ENCODE measurements around the gene F10. TPM values are rescaled to one million over a fixed set of nuclear protein-coding genes. Genes with fewer than 3 reads are reported as not detected.

F10 gene
- total RNA-seq, 1 experiment from 2014 or later = not detected

DNA sequence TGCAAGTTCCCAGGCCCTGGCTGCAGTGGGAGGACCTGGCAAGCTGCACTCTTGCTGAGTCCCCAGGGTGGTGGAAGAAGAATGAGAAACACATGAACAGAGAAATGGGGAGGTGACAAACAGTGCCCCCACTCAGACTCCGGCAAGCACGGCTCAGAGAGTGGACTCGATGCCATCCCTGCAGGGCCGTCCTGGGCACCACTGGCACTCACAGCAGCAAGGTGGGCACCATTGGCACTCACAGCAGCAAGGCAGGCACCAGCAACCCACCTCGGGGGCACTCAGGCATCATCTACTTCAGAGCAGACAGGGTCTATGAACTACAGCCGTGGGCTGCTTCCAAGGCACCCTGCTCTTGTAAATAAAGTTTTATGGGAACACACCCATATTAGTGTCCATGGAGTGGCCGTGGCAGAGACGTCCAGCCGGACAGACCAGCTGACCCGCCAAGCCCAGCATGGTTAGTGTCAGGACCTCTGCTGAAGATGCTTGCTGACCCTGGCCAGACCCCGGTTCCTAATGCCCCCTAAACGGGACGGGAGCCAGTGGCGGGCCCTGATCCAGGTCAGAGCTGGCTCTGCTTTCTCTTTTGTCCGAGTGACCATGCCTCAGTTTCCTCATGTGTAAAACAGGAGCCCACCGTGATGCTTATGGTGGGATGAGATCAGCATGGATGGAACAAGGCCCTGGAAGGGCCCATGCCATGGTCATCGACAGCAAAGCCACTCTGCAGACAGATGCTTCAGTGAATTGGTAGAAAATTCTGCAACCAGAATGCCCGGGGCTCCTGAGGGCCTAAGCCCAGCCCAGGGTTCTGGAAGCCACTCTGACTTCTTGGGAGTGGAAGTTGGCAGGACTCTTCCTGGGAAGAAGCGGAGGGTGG lies 2.1 kb upstream of the F10 start:
- H3K9me3 Mint-ChIP-seq (ENCODE audit: unreplicated experiment) = no peaks in the 10 kb centered on the region
- ChIA-PET POLR2A (no interaction called here), CTCF (no interaction called here)
- intact Hi-C loops (cut with micrococcal nuclease) = no loop called here
- no peaks in the 10 kb centered on the region for H3K27me3 Mint-ChIP-seq (ENCODE audit: insufficient read depth, unreplicated experiment)
- H3K36me3 Mint-ChIP-seq (ENCODE audit: insufficient read depth, unreplicated experiment) = peaks cover 6% of the 10 kb centered on the region
- BruUV-seq (replicated peaks) = no TSS peak
- DNase-seq (ENCODE audit: unreplicated experiment) = no peak
- no peak overlapping the region for H3K27ac Mint-ChIP-seq (ENCODE audit: low read depth, unreplicated experiment)
- no peak overlapping the region for H3K4me3 Mint-ChIP-seq (ENCODE audit: unreplicated experiment)
- TF ChIP-seq, protein P1, sequence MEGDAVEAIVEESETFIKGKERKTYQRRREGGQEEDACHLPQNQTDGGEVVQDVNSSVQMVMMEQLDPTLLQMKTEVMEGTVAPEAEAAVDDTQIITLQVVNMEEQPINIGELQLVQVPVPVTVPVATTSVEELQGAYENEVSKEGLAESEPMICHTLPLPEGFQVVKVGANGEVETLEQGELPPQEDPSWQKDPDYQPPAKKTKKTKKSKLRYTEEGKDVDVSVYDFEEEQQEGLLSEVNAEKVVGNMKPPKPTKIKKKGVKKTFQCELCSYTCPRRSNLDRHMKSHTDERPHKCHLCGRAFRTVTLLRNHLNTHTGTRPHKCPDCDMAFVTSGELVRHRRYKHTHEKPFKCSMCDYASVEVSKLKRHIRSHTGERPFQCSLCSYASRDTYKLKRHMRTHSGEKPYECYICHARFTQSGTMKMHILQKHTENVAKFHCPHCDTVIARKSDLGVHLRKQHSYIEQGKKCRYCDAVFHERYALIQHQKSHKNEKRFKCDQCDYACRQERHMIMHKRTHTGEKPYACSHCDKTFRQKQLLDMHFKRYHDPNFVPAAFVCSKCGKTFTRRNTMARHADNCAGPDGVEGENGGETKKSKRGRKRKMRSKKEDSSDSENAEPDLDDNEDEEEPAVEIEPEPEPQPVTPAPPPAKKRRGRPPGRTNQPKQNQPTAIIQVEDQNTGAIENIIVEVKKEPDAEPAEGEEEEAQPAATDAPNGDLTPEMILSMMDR (IDR thresholded peaks at IDR 0.05; ENCODE audit: unreplicated experiment) = no peak
- H3K4me1 Mint-ChIP-seq (ENCODE audit: insufficient read depth, unreplicated experiment) = no peaks in the 10 kb centered on the region

DNA sequence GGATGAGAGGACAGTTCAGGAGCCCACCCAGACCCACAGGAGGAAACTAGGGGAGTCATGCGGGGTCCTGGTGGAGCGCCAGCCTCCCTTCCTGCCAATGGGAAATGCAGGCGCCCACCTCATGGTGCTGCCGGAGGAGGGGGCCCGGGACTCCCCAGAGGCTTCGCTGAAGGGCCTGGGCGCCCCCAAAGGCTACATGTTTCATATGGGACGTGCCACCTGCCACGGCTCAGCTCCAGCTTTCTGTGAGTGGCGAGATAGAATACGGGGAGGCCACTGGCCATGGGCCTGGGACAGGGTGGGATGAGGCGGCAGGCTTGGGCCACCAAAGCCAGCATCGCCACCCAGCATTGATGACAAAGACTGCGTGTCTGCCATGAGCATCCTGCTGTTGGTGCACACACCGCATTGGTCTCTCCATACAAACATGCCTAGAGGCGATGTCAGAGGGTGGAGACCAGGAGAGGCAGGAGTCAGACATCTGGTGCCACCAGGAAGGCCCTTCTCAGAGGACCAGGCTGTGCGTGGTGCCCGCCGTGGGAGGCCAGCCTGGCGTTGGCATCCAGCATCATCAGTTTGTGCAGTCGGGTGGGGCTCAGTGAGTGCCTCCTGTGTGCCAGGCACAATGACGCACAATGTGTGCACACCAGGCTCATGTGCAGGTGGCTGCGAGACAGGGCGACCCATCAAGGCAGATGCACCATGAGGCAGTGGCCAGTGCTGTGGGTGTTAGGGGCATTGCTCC lies 1.2 kb upstream of the F10 start:
- H3K27ac Mint-ChIP-seq (ENCODE audit: low read depth, unreplicated experiment) = no peak overlapping the region
- ChIA-PET POLR2A (no interaction called here), CTCF (no interaction called here)
- H3K9me3 Mint-ChIP-seq (ENCODE audit: unreplicated experiment) = no peaks in the 10 kb centered on the region
- H3K36me3 Mint-ChIP-seq (ENCODE audit: insufficient read depth, unreplicated experiment) = peaks cover 6% of the 10 kb centered on the region
- TF ChIP-seq, protein P1 (IDR thresholded peaks at IDR 0.05; ENCODE audit: unreplicated experiment) = no peak
- H3K4me1 Mint-ChIP-seq (ENCODE audit: insufficient read depth, unreplicated experiment) = no peaks in the 10 kb centered on the region
- peaks cover 5% of the 10 kb centered on the region for H3K27me3 Mint-ChIP-seq (ENCODE audit: insufficient read depth, unreplicated experiment)
- H3K4me3 Mint-ChIP-seq (ENCODE audit: unreplicated experiment) = no peak overlapping the region
- intact Hi-C loops (cut with micrococcal nuclease) = no loop called here
- no TSS peak for BruUV-seq (replicated peaks)
- DNase-seq (ENCODE audit: unreplicated experiment) = no peak

DNA sequence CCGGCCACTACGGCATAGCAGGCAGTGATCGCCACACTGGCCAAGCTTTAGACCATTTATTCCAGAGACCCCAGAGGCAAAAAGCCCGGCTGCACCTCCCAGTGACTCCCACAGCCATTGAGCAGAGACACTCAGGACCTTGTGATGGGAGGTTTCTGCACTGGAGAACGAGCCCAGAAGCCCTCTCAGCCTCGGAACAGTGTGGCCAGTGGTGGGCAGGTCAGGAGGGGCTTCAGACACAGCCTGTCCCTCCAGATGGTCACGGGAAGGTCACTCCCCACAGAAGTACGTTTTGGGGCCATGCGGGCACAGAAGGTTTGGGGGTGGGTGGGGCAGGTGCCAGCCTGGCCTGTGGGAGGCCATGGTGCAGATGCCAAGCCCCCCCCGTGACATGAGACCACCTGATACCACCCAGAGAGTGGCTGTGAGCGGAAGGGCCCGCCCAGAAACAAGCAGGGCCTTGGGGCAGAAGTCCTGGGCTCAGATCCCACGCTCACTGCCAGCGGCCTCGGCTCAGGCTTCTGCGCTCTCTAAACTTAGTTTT lies 599 bp upstream of the F10 start:
- H3K27ac Mint-ChIP-seq (ENCODE audit: low read depth, unreplicated experiment) = no peak overlapping the region
- ChIA-PET POLR2A (no interaction called here), CTCF (no interaction called here)
- intact Hi-C loops (cut with micrococcal nuclease) = no loop called here
- H3K9me3 Mint-ChIP-seq (ENCODE audit: unreplicated experiment) = no peaks in the 10 kb centered on the region
- TF ChIP-seq, protein P1 (IDR thresholded peaks at IDR 0.05; ENCODE audit: unreplicated experiment) = no peak
- H3K4me3 Mint-ChIP-seq (ENCODE audit: unreplicated experiment) = no peak overlapping the region
- no TSS peak for BruUV-seq (replicated peaks)
- no peaks in the 10 kb centered on the region for H3K4me1 Mint-ChIP-seq (ENCODE audit: insufficient read depth, unreplicated experiment)
- no peak for DNase-seq (ENCODE audit: unreplicated experiment)
- peaks cover 11% of the 10 kb centered on the region for H3K27me3 Mint-ChIP-seq (ENCODE audit: insufficient read depth, unreplicated experiment)
- peaks cover 6% of the 10 kb centered on the region for H3K36me3 Mint-ChIP-seq (ENCODE audit: insufficient read depth, unreplicated experiment)
